ENCODE data around the gene ALDH1B1. TPM values are rescaled to one million over a fixed set of nuclear protein-coding genes. Genes with fewer than 3 reads are reported as not detected.

ALDH1B1 gene
- total RNA-seq, 4 donors from 2014 or later: 14.7 to 42.0 (median 37.0) TPM

- Histone ChIP-seq H3K9me3 (no peaks in the 10 kb centered on the region), H3K4me3 (peak overlapping the region in 2 of 4 donors; percentile 36 to 56), H3K4me1 (peaks cover 0 to 7% (median 2%) of the 10 kb centered on the region in 4 donors), H3K27ac (no peak overlapping the region), H3K36me3 (no peaks in the 10 kb centered on the region), H3K27me3 (peaks cover 0 to 4% of the 10 kb centered on the region in 2 donors)
- no peak for TF ChIP-seq POLR2A (IDR thresholded peaks at IDR 0.05)
- no peak for TF ChIP-seq CTCF (IDR thresholded peaks at IDR 0.05)
- DNase-seq: no peak
Observed at GRCh38 chr9:38423273-38423972, 30.9 kb downstream of the ALDH1B1 start.

- Histone ChIP-seq H3K9me3 (no peaks in the 10 kb centered on the region), H3K4me1 (peaks cover 0 to 7% (median 2%) of the 10 kb centered on the region in 4 donors), H3K27me3 (peaks cover 0 to 4% of the 10 kb centered on the region in 2 donors), H3K36me3 (no peaks in the 10 kb centered on the region), H3K27ac (no peak within 1 kb of the TSS), H3K4me3 (peak within 1 kb of the TSS in 3 of 4 donors; percentile 27 to 56 (median 36))
- TF ChIP-seq POLR2A (IDR thresholded peaks at IDR 0.05) (no peak), CTCF (IDR thresholded peaks at IDR 0.05) (no peak)
- peak in 1 of 3 donors; percentile 56 for DNase-seq
Observed at GRCh38 chr9:38423973-38424843, 31.7 kb downstream of the ALDH1B1 start, which contains the start of gene IGFBPL1. Gene IGFBPL1, minus strand, starts transcription at chr9:38424454. Its CDS starts 30 bp downstream, at chr9:38424424.

GRCh38 chr9:38424918-38425317 lies 32.4 kb downstream of the ALDH1B1 start:
- no peaks in the 10 kb centered on the region for H3K9me3 ChIP-seq
- H3K36me3 ChIP-seq: no peaks in the 10 kb centered on the region
- no peak overlapping the region for H3K27ac ChIP-seq
- H3K4me1 ChIP-seq: peaks cover 0 to 7% (median 2%) of the 10 kb centered on the region in 4 donors
- DNase-seq: no peak
- H3K4me3 ChIP-seq: no peak overlapping the region
- peaks cover 0 to 4% of the 10 kb centered on the region in 2 donors for H3K27me3 ChIP-seq
- TF ChIP-seq CTCF (IDR thresholded peaks at IDR 0.05): no peak
- TF ChIP-seq POLR2A (IDR thresholded peaks at IDR 0.05): no peak

GRCh38 chr9:38428062-38428461 lies 35.6 kb downstream of the ALDH1B1 start:
- Histone ChIP-seq H3K9me3 (no peaks in the 10 kb centered on the region), H3K4me1 (peaks cover 0 to 7% (median 2%) of the 10 kb centered on the region in 4 donors), H3K4me3 (no peak overlapping the region), H3K27me3 (peaks cover 0 to 4% of the 10 kb centered on the region in 2 donors), H3K36me3 (no peaks in the 10 kb centered on the region), H3K27ac (no peak overlapping the region)
- no peak for DNase-seq
- TF ChIP-seq POLR2A (IDR thresholded peaks at IDR 0.05): no peak
- TF ChIP-seq CTCF (IDR thresholded peaks at IDR 0.05): no peak

- H3K36me3 ChIP-seq: no peaks in the 10 kb centered on the region
- H3K27ac ChIP-seq: no peak overlapping the region
- H3K27me3 ChIP-seq: no peaks in the 10 kb centered on the region
- H3K9me3 ChIP-seq: no peaks in the 10 kb centered on the region
- no peak for DNase-seq
- no peak overlapping the region for H3K4me3 ChIP-seq
- H3K4me1 ChIP-seq: no peaks in the 10 kb centered on the region
- TF ChIP-seq CTCF (IDR thresholded peaks at IDR 0.05): no peak
- no peak for TF ChIP-seq POLR2A (IDR thresholded peaks at IDR 0.05)
Observed at GRCh38 chr9:38431116-38431515, 38.6 kb downstream of the ALDH1B1 start.
